Anterior cingulate cortex (tissue), 58 donors: ENCODE measurements around the gene PRDM16.

Experiments
- DNase-seq, 58 donors: peaks; one replicate each; lab custom pipeline; 2025; lab: John Stamatoyannopoulos, UW

Gene PRDM16

GRCh38 chr1:3351449-3352298 is 282.7 kb downstream of the PRDM16 start:
- DNase-seq, result no peak

DNA sequence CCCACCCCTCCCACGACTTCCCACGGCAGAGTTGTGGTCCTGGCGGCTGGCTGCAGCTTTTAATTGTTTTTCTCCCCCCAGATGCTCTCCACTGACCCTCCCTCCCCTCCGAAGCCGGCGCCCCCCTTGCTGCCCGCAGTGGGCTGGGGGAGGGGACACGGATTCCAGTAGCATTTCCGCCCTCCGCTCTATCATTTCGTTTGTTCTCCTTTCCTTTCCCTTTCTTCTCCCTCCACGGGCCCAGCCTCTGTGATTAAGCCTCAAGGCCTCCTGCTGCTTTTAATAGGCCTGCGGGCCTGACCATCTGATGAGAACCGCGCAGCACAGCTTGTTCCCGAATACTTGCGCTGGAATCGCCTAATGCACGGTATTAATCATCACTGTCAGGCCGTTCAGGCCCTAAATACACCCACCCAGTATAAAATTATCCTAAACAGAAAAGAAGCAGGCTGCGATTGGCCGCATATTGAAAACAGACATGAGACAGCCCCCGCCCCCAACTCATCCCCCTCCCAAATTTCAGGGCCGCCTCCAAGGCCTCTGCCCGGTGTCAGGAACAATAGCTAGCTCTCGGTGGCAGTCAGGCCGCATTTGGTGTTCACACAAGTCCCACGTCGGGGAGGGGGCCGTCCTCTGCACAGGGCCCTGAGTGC is 283.4 kb downstream of the PRDM16 start:
- peak in 6 of 58 donors; percentile 18 to 74 (median 22) for DNase-seq

- DNase-seq, result no peak
Observed at GRCh38 chr1:3352952-3353331, 283.9 kb downstream of the PRDM16 start.

DNA sequence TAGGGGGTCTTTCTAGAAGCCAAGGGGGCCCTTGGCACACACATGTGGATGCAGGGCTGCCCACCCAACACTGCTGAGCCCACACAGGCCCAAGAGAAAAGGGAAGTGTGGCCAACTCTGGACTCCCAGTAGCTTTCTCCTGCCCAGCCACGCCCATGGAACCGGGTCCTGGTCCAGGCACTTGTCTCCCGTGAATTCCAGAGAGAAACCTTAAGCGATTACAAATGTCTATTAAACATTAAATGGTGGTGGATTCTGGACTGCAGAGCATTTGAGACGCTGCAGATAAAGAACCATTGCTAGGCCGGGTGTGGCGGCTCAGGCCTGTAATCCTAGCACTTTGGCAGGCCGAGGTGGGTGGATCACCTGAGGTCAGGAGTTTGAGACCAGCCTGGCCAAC is 284.9 kb downstream of the PRDM16 start:
- no peak for DNase-seq

DNA sequence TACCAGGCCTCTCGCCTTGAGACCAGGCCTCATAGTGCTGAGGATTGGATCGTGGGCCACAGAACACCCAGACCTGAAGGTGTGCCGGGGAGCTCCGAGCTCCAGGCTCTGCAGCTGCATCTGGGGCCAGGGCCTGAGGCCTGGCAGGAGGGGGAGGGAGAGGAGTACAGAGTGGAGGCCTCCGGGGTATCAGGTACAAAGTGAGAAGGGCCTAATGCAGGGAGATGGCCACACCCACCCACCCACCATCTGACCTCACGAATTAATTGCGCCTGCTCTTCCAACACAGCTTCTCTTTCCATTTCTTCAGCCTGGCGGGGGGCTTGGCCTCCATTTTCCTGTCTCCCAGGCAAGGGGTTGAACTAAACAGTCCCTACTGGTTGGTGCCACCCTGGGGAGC is 286.1 kb downstream of the PRDM16 start:
- no peak for DNase-seq

- no peak for DNase-seq
Observed at GRCh38 chr1:3355894-3356826, 287.2 kb downstream of the PRDM16 start.

DNA sequence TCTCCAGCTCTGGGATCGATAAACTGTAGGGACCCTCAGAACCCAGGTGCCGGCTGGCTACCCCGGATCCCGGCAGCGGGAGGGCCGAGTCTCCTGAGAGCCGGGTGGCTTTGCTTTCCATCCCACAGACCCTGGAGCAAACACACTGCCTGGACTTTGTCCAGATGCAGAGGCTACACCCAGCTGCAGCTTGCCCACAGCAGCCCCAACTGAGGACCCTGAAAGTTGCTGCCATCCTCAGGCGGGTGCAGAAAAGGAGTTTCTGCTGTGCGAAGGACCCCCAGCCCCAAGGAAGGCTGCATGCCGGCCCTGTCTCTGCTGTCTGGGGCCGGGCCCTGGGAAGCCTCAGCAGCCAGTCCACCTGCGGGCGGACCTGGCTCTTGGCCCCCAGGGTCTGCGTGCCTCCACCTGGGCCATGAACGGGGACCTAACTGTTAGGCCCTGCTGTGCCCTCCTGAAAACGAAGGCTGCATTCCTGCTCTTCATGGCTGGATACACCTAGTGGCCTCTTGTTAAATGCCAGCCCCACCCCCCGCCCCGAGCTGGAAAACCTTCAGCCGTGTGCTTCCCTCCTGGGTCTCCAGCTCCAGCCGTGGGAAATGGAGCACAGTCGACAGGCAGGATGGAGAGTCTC is 287.9 kb downstream of the PRDM16 start:
- DNase-seq, result no peak

DNA sequence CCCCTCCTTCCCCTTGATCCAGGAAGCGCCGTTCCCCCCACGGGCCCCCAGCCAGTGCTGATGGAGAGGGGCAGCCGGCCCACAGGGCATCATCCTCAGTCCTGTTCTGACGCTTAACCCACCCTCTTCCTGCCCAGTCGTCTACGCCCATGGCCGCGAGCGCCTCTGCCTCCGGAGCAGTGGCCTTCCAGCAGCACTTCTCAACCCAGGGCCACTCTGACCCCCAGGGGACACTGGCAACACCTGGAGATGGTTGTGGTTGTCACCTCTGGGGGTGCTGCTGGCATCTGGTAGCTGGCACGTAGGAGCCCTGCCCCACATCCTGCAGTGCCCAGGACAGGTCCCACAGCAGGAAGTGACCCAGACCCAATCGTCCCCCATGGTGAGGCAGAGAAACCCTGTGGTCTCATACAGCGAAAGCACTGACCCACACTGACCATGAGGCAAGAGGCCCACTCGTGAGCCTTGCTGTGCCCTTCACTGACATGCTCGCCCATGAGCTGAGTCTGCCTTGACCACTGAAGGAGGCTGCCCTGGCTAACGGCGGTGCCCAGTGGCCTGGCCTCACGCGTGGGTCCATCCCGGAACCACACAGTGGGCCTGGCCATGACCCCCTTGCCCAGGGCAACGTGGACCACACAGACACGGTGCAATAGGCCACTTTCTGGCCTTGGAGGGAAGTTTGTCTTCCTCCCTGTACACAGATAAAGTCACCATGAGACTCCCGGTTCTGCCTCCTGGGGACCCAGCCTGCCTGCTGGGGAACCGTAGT is 288.7 kb downstream of the PRDM16 start:
- DNase-seq, result no peak

DNA sequence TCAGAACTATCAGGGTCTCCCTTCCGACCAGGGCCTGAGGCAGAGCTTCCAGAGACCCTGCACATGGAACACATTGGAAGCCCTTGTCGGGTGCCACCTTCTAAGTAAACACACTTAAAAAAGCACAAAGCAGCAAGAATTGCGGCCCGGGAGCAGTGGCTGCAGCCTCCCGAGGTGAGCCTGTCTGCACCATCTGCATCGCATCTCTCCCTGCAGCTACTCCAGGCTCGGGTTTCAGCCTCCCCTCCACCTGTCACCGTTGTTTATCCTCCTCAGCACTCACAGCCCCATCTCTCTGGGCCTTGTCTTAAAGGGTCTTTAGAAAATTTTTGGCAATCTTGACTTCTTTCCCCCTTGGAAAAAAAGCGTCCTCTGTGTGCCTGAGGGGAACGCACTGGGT is 290.3 kb downstream of the PRDM16 start:
- no peak for DNase-seq

- no peak for DNase-seq
Observed at GRCh38 chr1:3359756-3360440, 290.9 kb downstream of the PRDM16 start.

DNA sequence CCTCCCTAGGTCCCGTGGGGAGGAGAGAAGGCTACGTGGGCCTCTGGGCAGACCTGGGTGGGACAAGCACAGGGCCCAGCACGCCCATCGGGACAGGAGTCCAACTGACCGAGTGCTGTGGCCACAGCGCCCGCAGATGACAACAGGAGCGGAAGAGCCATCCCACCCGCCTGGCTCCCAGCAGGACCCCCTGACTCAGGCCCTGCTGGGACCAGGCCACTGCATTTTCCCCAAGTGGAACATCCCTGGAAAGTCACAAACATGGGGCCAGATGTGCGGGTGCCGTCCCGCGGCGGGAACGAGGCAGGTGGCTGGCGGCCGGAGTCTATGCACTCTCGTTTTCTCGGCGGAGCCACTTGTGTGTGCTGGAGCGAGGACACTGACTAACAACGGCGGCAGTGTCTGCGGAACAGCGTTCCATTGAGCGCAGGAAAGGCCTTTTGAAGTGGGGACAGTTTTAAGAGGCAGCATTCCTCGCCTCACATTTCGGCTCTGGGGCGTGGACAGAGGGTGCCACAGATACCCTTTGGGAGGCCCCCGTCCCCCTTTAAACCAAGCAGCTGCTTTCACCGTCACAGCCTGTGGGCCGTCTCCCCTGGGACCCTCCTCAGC is 291.7 kb downstream of the PRDM16 start:
- peak in 14 of 58 donors; percentile 16 to 56 (median 39) for DNase-seq

DNA sequence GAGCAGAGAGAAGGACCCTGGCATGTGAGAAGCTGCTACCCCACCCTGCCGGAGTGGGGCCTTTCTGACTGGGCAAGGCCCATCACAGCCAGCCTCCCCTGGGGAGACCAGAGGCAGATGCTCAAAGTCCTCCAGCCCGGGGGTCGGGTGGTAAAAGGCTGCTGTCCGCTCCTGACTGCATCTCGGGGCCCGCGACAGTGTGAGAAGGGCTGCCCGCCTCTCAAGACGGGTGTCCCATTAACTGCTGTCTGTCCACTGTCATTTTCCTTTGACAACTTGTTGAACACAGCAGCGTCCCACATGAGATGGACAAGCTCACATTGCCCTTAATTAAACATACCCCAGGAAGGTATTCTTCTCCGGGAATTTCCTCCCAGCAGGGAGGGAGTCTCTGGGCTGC is 294.0 kb downstream of the PRDM16 start:
- no peak for DNase-seq

DNA sequence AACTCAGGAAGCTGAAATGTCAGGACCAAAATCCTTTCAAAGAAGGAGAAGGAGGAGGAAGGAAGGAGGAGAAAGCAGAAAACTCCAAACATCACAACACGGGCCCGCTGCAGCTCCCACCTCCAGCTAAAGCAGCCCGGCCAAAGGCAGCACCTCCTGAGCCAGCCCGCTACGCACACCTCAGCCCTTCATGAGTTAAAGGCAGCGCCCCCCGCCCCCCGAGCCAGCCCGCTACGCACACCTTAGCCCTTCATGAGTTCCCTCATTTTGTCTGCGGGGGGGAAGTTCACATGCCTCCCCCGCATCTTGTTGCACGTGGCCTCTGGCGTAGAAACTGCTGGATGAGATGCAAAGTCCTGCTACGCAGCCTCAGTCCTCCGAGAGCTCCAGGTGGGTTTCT is 294.8 kb downstream of the PRDM16 start:
- no peak for DNase-seq

DNA sequence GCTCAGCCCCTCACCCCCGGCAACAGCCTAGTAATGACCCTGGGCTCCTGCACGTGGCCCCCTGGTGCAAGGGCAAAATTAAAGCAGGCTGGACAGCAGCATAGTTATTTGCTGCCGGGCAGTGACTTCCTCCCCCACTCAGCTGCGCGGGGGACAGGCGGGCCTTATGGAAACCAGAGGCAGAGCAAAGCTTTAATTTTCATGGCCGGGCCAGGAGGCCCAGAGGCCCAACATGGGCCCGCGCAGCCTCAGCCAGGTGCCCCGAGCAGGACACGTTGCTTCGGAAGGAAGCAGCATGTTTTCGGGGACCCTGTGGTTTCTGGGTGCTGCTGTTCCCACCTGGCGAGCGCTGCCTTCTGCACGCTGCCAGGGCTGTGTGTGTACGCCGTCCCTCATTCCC is 295.5 kb downstream of the PRDM16 start:
- DNase-seq, result no peak

DNA sequence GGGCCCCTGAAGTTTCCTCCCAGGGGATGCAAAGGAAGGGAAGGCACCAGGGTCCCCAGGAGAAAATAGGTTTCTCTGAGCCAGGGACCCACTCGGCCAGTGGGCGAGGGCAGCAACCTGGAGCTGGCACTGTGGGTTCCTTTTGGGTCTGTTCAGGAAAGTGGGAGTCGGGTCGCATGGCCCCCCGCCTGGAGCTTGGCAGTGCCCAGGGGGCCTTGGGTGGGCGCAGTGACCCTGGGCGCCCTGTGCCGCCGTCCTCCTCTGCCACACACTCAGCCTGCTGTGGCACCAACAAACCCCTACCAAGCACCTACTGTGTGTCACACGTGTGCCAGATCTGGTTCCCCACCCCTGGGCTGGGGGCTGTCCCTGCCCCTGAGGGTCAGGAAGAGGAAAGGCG is 296.0 kb downstream of the PRDM16 start:
- DNase-seq, result no peak

- DNase-seq, result no peak
Observed at GRCh38 chr1:3365523-3366125, 296.6 kb downstream of the PRDM16 start.

DNA sequence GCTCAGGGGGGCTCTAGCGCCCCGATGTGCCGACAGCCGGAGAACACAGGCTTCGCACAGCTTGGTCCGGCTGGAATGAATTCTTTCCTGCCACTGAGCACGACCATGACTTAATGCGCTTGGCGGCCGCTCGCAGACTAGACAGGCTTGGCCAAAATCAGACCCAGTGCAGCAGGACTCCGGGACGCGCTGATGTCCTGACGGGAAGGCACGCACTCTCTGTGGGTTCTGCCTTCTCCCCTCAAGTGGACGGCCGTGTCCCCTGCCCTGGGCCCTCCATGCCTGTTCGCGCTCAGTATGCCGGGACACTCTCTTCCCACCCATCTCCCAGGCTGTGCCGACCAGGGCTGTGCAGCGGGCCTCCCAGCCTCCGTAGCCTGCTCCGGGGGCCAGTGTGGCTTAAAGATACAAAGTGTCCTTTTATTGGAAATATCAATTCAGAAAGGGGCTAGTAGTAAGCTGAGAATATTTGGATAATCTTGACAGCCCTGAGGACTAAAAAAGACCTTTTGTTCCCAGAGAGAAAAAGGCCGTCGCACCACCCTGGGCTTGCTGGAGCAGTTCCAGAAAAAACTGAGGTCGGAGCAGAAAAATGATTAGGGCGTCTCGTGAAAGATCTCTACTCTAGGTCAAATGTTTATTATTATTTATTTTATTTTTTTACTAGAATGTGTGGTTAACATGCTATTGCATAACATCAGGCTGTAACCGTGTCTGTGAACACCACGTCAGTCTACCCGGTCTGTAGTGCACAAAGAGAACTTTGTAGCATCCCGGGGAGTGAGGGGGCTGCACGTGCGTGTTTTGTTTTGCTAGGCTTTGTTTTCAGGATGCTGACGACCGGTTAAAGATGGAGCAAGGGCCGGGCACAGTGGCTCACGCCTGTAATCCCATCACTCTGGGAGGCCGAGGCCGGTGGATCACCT is 297.4 kb downstream of the PRDM16 start:
- DNase-seq, result peak in 20 of 58 donors; percentile 15 to 55 (median 36)
